ENCODE measurements around the gene NUP188. TPM values are rescaled to one million over a fixed set of nuclear protein-coding genes. Genes with fewer than 3 reads are reported as not detected.

Gene NUP188
- total RNA-seq, 1 experiment from 2014 or later = 47.3 TPM

- POLR2A ChIA-PET = no interaction called here
- no peak for TF ChIP-seq CTCF (IDR thresholded peaks at IDR 0.05; ENCODE audit: unreplicated experiment)
- no TSS peak for BruUV-seq (replicated peaks)
- H3K27ac Mint-ChIP-seq (ENCODE audit: low read depth, unreplicated experiment) = no peak overlapping the region
- intact Hi-C loops (cut with micrococcal nuclease) = no loop called here
- DNase-seq (ENCODE audit: unreplicated experiment) = no peak
- H3K4me1 Mint-ChIP-seq (ENCODE audit: insufficient read depth, unreplicated experiment) = no peaks in the 10 kb centered on the region
- H3K4me3 Mint-ChIP-seq (ENCODE audit: unreplicated experiment) = no peak overlapping the region
- CTCF ChIA-PET = interaction anchor here (0.6 to 0.7 kb wide), 2 partner anchors 9 to 11 kb away, joined by 4 read pairs; no protein-coding TSS in a partner anchor
- no peaks in the 10 kb centered on the region for H3K27me3 Mint-ChIP-seq (ENCODE audit: insufficient read depth, unreplicated experiment)
- no peaks in the 10 kb centered on the region for H3K9me3 Mint-ChIP-seq (ENCODE audit: unreplicated experiment)
- peaks cover 44% of the 10 kb centered on the region for H3K36me3 Mint-ChIP-seq (ENCODE audit: insufficient read depth, unreplicated experiment)
These were observed 62.9 kb downstream of the NUP188 start for GRCh38 chr9:129010267-129010975.

- no peak overlapping the region for H3K27ac Mint-ChIP-seq (ENCODE audit: low read depth, unreplicated experiment)
- ChIA-PET CTCF (no interaction called here), POLR2A (no interaction called here)
- no peak overlapping the region for H3K4me3 Mint-ChIP-seq (ENCODE audit: unreplicated experiment)
- no TSS peak for BruUV-seq (replicated peaks)
- no peak for TF ChIP-seq CTCF (IDR thresholded peaks at IDR 0.05; ENCODE audit: unreplicated experiment)
- no peaks in the 10 kb centered on the region for H3K9me3 Mint-ChIP-seq (ENCODE audit: unreplicated experiment)
- no peaks in the 10 kb centered on the region for H3K4me1 Mint-ChIP-seq (ENCODE audit: insufficient read depth, unreplicated experiment)
- intact Hi-C loops (cut with micrococcal nuclease) = no loop called here
- DNase-seq (ENCODE audit: unreplicated experiment) = no peak
- H3K36me3 Mint-ChIP-seq (ENCODE audit: insufficient read depth, unreplicated experiment) = peaks cover 49% of the 10 kb centered on the region
- no peaks in the 10 kb centered on the region for H3K27me3 Mint-ChIP-seq (ENCODE audit: insufficient read depth, unreplicated experiment)
These were observed 63.7 kb downstream of the NUP188 start for GRCh38 chr9:129011170-129011569.

GRCh38 chr9:129011761-129012181 is 64.3 kb downstream of the NUP188 start:
- Mint-ChIP-seq H3K9me3 (ENCODE audit: unreplicated experiment) (no peaks in the 10 kb centered on the region), H3K27ac (ENCODE audit: low read depth, unreplicated experiment) (no peak overlapping the region), H3K27me3 (ENCODE audit: insufficient read depth, unreplicated experiment) (no peaks in the 10 kb centered on the region), H3K4me1 (ENCODE audit: insufficient read depth, unreplicated experiment) (no peaks in the 10 kb centered on the region), H3K36me3 (ENCODE audit: insufficient read depth, unreplicated experiment) (peaks cover 47% of the 10 kb centered on the region), H3K4me3 (ENCODE audit: unreplicated experiment) (no peak overlapping the region)
- intact Hi-C loops (cut with micrococcal nuclease) = no loop called here
- TF ChIP-seq CTCF (IDR thresholded peaks at IDR 0.05; ENCODE audit: unreplicated experiment) = no peak
- no TSS peak for BruUV-seq (replicated peaks)
- CTCF ChIA-PET = no interaction called here
- no peak for DNase-seq (ENCODE audit: unreplicated experiment)
- POLR2A ChIA-PET = no interaction called here

GRCh38 chr9:129012343-129012742 is 64.8 kb downstream of the NUP188 start:
- Mint-ChIP-seq H3K27ac (ENCODE audit: low read depth, unreplicated experiment) (no peak overlapping the region), H3K36me3 (ENCODE audit: insufficient read depth, unreplicated experiment) (peaks cover 43% of the 10 kb centered on the region), H3K27me3 (ENCODE audit: insufficient read depth, unreplicated experiment) (no peaks in the 10 kb centered on the region), H3K9me3 (ENCODE audit: unreplicated experiment) (no peaks in the 10 kb centered on the region), H3K4me1 (ENCODE audit: insufficient read depth, unreplicated experiment) (no peaks in the 10 kb centered on the region), H3K4me3 (ENCODE audit: unreplicated experiment) (no peak overlapping the region)
- no peak for DNase-seq (ENCODE audit: unreplicated experiment)
- no TSS peak for BruUV-seq (replicated peaks)
- POLR2A ChIA-PET = no interaction called here
- no peak for TF ChIP-seq CTCF (IDR thresholded peaks at IDR 0.05; ENCODE audit: unreplicated experiment)
- intact Hi-C loops (cut with micrococcal nuclease) = no loop called here
- CTCF ChIA-PET = no interaction called here

All from MCF 10A (cell line).